HepG2 (cell line): ENCODE measurements around the gene TEX14. TPM values are rescaled to one million over a fixed set of nuclear protein-coding genes. Genes with fewer than 3 reads are reported as not detected.

Experiments
- FOXA1 ChIP-seq, 2 experiments: fragments of 450-650 bp in 1 of 2; sonication (generic) in 1 of 2; formaldehyde crosslinking in 1 of 2; IDR thresholded peaks; 2 replicates each; pipeline versions ENCODE4 v1.4.0 to v1.6.1; 2016 to 2020; ENCODE audit warnings: missing genetic modification reagents in 1 of 2
- LCORL ChIP-seq, 2 experiments: fragments of 450-650 bp in 1 of 2; sonication (generic) in 1 of 2; formaldehyde crosslinking in 1 of 2; IDR thresholded peaks; 2 replicates each; pipeline versions ENCODE4 v1.5.0 to v1.6.1; 2017 to 2020; ENCODE audit warnings: antibody characterized with exemption in 1 of 2, missing genetic modification reagents in 1 of 2
- NAIF1 ChIP-seq: sonication (generic); formaldehyde crosslinking; IDR thresholded peaks from 2 replicates; pipeline ENCODE4 v1.5.0; 2020; ENCODE audit warnings: mild to moderate bottlenecking, missing genetic modification reagents, borderline replicate concordance
- NBN ChIP-seq: fragments of 450-650 bp; conservative IDR thresholded peaks from 2 replicates; pipeline ENCODE4 v1.6.1; 2017
- PAX8 ChIP-seq: sonication (generic); formaldehyde crosslinking; IDR thresholded peaks from 2 replicates; pipeline ENCODE4 v1.8.0; 2022; ENCODE audit warnings: mild to moderate bottlenecking, missing genetic modification reagents, borderline replicate concordance
- RFXAP ChIP-seq: sonication (generic); formaldehyde crosslinking; IDR thresholded peaks from 2 replicates; pipeline ENCODE4 v1.4.0; 2020; ENCODE audit warnings: missing genetic modification reagents, borderline replicate concordance
- SOX6 ChIP-seq, 2 experiments: fragments of 450-650 bp in 1 of 2; sonication (generic) in 1 of 2; formaldehyde crosslinking in 1 of 2; IDR thresholded peaks; 2 replicates each; pipeline versions ENCODE4 v1.4.0 to v1.6.1; 2017 to 2020; ENCODE audit warnings: antibody characterized with exemption in 1 of 2, mild to moderate bottlenecking in 1 of 2, missing genetic modification reagents in 1 of 2
- THAP11 ChIP-seq: IDR thresholded peaks from 2 replicates; pipeline ENCODE4 v1.6.1; 2016; ENCODE audit warnings: missing biosample characterization, missing genetic modification reagents
- ZBTB33 ChIP-seq: sonication (generic); formaldehyde crosslinking; IDR thresholded peaks from 2 replicates; pipeline ENCODE4 v1.4.0; 2020; ENCODE audit warnings: missing genetic modification reagents
- ZNF496 ChIP-seq: sonication (generic); formaldehyde crosslinking; IDR thresholded peaks from 2 replicates; pipeline ENCODE4 v1.8.1; 2023; ENCODE audit warnings: mild to moderate bottlenecking, moderate library complexity, missing genetic modification reagents; ENCODE audit not compliant: insufficient replicate concordance
- polyA plus RNA-seq, 8 experiments: library from polyadenylated mRNA; depleted of rRNA in 3 of 8; stranded (reverse) in 7 of 8; unstranded in 1 of 8; fragments of >200 nt; fragmentation: Illumina TruSeq in 4 of 8; extraction: Trizol in 4 of 8; gene quantifications; 2 replicates each; pipeline versions ENCODE4 v1.2.1 to v1.2.3, GENCODE V29; 2011 to 2016; ENCODE audit warnings: low read depth in 4 of 8, missing spikeins in 1 of 8, mixed read lengths in 1 of 8; ENCODE audit not compliant: insufficient read depth in 1 of 8
- total RNA-seq, 5 experiments: library from RNA; depleted of rRNA; stranded (reverse); fragments of >200 nt; fragmentation: Illumina TruSeq; extraction: Trizol; gene quantifications; 2 replicates each; pipeline ENCODE4 v1.2.3, GENCODE V29; 2016; ENCODE audit warnings: low read depth in 1 of 5
- TF ChIP-seq, protein P1 (sequence below): sonication (generic); formaldehyde crosslinking; IDR thresholded peaks from 2 replicates; pipeline ENCODE4 v1.9.0; 2021; ENCODE audit warnings: missing genetic modification reagents, borderline replicate concordance
- TF ChIP-seq, protein P2 (sequence below): sonication (generic); formaldehyde crosslinking; IDR thresholded peaks from 2 replicates; pipeline ENCODE4 v1.4.0; 2020; ENCODE audit warnings: missing genetic modification reagents, borderline replicate concordance
- TF ChIP-seq, protein P3 (sequence below): sonication (generic); formaldehyde crosslinking; IDR thresholded peaks from 2 replicates; pipeline ENCODE4 v1.4.0; 2020; ENCODE audit warnings: low read depth, missing genetic modification reagents

Gene TEX14
- total and polyA plus RNA-seq, 2 of the 13 experiments (the other 11 are each of a cell fraction or from before 2014, with no cell fraction given) = 0.04 to 0.07 TPM

- TF ChIP-seq THAP11 (CRISPR knock-in tag) = peak; percentile 80
- TF ChIP-seq, protein P1, sequence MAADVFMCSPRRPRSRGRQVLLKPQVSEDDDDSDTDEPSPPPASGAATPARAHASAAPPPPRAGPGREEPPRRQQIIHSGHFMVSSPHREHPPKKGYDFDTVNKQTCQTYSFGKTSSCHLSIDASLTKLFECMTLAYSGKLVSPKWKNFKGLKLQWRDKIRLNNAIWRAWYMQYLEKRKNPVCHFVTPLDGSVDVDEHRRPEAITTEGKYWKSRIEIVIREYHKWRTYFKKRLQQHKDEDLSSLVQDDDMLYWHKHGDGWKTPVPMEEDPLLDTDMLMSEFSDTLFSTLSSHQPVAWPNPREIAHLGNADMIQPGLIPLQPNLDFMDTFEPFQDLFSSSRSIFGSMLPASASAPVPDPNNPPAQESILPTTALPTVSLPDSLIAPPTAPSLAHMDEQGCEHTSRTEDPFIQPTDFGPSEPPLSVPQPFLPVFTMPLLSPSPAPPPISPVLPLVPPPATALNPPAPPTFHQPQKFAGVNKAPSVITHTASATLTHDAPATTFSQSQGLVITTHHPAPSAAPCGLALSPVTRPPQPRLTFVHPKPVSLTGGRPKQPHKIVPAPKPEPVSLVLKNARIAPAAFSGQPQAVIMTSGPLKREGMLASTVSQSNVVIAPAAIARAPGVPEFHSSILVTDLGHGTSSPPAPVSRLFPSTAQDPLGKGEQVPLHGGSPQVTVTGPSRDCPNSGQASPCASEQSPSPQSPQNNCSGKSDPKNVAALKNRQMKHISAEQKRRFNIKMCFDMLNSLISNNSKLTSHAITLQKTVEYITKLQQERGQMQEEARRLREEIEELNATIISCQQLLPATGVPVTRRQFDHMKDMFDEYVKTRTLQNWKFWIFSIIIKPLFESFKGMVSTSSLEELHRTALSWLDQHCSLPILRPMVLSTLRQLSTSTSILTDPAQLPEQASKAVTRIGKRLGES (CRISPR knock-in tag) = peak; percentile 90
- peak; percentile 69; the same call in 1 of the 2 replicates for TF ChIP-seq LCORL (IDR thresholded peaks at IDR 0.05)
- no peak for TF ChIP-seq LCORL (CRISPR knock-in tag; IDR thresholded peaks at IDR 0.05)
- TF ChIP-seq, protein P2, sequence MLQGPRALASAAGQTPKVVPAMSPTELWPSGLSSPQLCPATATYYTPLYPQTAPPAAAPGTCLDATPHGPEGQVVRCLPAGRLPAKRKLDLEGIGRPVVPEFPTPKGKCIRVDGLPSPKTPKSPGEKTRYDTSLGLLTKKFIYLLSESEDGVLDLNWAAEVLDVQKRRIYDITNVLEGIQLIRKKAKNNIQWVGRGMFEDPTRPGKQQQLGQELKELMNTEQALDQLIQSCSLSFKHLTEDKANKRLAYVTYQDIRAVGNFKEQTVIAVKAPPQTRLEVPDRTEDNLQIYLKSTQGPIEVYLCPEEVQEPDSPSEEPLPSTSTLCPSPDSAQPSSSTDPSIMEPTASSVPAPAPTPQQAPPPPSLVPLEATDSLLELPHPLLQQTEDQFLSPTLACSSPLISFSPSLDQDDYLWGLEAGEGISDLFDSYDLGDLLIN (CRISPR knock-in tag) = no peak
- TF ChIP-seq NBN = no peak
- TF ChIP-seq ZNF496 (CRISPR knock-in tag) = no peak
- peak; percentile 70; the same call in 1 of the 2 replicates for TF ChIP-seq RFXAP (CRISPR knock-in tag)
- no peak for TF ChIP-seq SOX6 (IDR thresholded peaks at IDR 0.05)
- TF ChIP-seq SOX6 (CRISPR knock-in tag; IDR thresholded peaks at IDR 0.05) = peak; percentile 78
- TF ChIP-seq ZBTB33 (CRISPR knock-in tag) = peak; percentile 61; the same call in 1 of the 2 replicates
- no peak for TF ChIP-seq PAX8 (CRISPR knock-in tag)
- TF ChIP-seq NAIF1 = peak; percentile 68
- peak; percentile 77 for TF ChIP-seq FOXA1 (IDR thresholded peaks at IDR 0.05)
- peak; percentile 90 for TF ChIP-seq FOXA1 (CRISPR knock-in tag; IDR thresholded peaks at IDR 0.05)
- TF ChIP-seq, protein P3, sequence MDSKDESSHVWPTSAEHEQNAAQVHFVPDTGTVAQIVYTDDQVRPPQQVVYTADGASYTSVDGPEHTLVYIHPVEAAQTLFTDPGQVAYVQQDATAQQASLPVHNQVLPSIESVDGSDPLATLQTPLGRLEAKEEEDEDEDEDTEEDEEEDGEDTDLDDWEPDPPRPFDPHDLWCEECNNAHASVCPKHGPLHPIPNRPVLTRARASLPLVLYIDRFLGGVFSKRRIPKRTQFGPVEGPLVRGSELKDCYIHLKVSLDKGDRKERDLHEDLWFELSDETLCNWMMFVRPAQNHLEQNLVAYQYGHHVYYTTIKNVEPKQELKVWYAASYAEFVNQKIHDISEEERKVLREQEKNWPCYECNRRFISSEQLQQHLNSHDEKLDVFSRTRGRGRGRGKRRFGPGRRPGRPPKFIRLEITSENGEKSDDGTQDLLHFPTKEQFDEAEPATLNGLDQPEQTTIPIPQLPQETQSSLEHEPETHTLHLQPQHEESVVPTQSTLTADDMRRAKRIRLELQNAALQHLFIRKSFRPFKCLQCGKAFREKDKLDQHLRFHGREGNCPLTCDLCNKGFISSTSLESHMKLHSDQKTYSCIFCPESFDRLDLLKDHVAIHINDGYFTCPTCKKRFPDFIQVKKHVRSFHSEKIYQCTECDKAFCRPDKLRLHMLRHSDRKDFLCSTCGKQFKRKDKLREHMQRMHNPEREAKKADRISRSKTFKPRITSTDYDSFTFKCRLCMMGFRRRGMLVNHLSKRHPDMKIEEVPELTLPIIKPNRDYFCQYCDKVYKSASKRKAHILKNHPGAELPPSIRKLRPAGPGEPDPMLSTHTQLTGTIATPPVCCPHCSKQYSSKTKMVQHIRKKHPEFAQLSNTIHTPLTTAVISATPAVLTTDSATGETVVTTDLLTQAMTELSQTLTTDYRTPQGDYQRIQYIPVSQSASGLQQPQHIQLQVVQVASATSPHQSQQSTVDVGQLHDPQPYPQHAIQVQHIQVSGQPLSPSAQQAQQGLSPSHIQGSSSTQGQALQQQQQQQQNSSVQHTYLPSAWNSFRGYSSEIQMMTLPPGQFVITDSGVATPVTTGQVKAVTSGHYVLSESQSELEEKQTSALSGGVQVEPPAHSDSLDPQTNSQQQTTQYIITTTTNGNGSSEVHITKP = peak; percentile 64; the same call in 1 of the 2 replicates
These were observed 32.8 kb downstream of the TEX14 start (continued) for GRCh38 chr17:58658804-58659713.
